Tibial nerve (tissue), 4 donors: ENCODE data around the gene MAPK9. TPM values are rescaled to one million over a fixed set of nuclear protein-coding genes. Genes with fewer than 3 reads are reported as not detected.

Experiments
- DNase-seq, 2 donors: peaks; one replicate each; pipeline ENCODE4 v3.0.0-alpha.2; 2019; ENCODE audit warnings: low spot score in 2 of 2
- H3K27ac ChIP-seq, 4 donors: fragments of 200-600 bp; sonication (generic) in 3 of 4; one replicate each; pipeline ENCODE4 v1.5.1; 2017 to 2019; ENCODE audit warnings: mild to moderate bottlenecking in 1 of 4
- H3K27me3 ChIP-seq, 2 donors: fragments of 200-600 bp; sonication (generic) in 1 of 2; one replicate each; pipeline versions ENCODE4 v1.5.1 to v1.6.0; 2017 to 2019
- H3K36me3 ChIP-seq, 3 donors: fragments of 200-600 bp; sonication (generic); one replicate each; pipeline ENCODE4 v1.5.1; 2018 to 2019
- H3K4me1 ChIP-seq, 4 donors: fragments of 200-600 bp; sonication (generic) in 3 of 4; one replicate each; pipeline ENCODE4 v1.5.1; 2017 to 2019
- H3K4me3 ChIP-seq, 4 donors: fragments of 200-600 bp; sonication (generic) in 3 of 4; one replicate each; pipeline ENCODE4 v1.5.1; 2017 to 2019; ENCODE audit warnings: mild to moderate bottlenecking in 1 of 4, moderate library complexity in 1 of 4
- H3K9me3 ChIP-seq, 4 donors: fragments of 200-600 bp; sonication (generic) in 3 of 4; one replicate each; pipeline ENCODE4 v1.5.1; 2017 to 2019
- EP300 ChIP-seq, 2 donors: sonication (generic); formaldehyde crosslinking; IDR thresholded peaks; one replicate each; pipeline ENCODE4 v1.6.1; 2017; ENCODE audit warnings: antibody characterized with exemption in 2 of 2, mild to moderate bottlenecking in 1 of 2
- POLR2A ChIP-seq, 2 donors: fragments of 450-650 bp; IDR thresholded peaks; one replicate each; pipeline ENCODE4 v1.6.1; 2017; ENCODE audit warnings: antibody characterized with exemption in 2 of 2, mild to moderate bottlenecking in 2 of 2, moderate library complexity in 2 of 2
- WGBS, 2 donors: methylation state at CpG; one replicate each; pipeline ENCODE4 v1.1.5; 2018; 5-methylcytosine and 5-hydroxymethylcytosine counted together
- total RNA-seq, 4 donors: library from RNA; depleted of rRNA; stranded (reverse); fragments of >200 nt; gene quantifications; one replicate each; pipeline ENCODE4 v1.1.0, GENCODE V29; 2016
- TF ChIP-seq, protein P1 (sequence below), 5 experiments: fragments of 200-600 bp in 3 of 5; fragments of 450-650 bp in 2 of 5; sonication (generic) in 3 of 5; IDR thresholded peaks; one replicate each; pipeline ENCODE4 v1.5.1; 2016 to 2019; ENCODE audit warnings: antibody characterized with exemption in 5 of 5, mild to moderate bottlenecking in 3 of 5, moderate library complexity in 2 of 5

MAPK9 gene
- total RNA-seq, 4 donors from 2014 or later = 21.2 to 31.2 (median 27.5) TPM

DNA sequence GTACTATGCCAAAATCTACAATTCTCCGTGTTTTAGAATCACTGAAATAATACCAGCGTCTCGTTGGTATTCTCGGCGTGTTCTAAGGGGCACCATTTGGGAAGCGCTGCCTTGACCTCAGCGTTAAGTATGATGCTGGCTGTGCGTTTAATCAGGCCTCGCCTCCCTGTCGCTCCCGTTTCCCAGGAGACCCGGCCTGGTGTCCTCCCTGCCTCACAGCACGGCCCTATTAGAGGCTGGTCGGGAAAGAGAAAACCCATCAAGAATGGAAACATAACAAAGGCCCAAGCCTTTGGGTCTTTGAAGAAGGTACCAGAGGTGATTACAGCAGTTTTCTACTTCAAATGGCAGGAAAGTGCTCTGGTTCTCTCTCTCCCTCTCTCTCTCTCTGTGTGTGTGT lies 31.3 kb upstream of the MAPK9 start:
- Histone ChIP-seq H3K27ac (no peak overlapping the region), H3K36me3 (peaks cover 0 to 63% (median 0%) of the 10 kb centered on the region in 3 donors), H3K9me3 (no peaks in the 10 kb centered on the region), H3K4me1 (peaks cover 0 to 18% (median 3%) of the 10 kb centered on the region in 4 donors), H3K4me3 (no peak overlapping the region), H3K27me3 (no peaks in the 10 kb centered on the region)
- TF ChIP-seq EP300 (IDR thresholded peaks at IDR 0.05) (no peak), POLR2A (IDR thresholded peaks at IDR 0.05) (no peak)
- TF ChIP-seq, protein P1, sequence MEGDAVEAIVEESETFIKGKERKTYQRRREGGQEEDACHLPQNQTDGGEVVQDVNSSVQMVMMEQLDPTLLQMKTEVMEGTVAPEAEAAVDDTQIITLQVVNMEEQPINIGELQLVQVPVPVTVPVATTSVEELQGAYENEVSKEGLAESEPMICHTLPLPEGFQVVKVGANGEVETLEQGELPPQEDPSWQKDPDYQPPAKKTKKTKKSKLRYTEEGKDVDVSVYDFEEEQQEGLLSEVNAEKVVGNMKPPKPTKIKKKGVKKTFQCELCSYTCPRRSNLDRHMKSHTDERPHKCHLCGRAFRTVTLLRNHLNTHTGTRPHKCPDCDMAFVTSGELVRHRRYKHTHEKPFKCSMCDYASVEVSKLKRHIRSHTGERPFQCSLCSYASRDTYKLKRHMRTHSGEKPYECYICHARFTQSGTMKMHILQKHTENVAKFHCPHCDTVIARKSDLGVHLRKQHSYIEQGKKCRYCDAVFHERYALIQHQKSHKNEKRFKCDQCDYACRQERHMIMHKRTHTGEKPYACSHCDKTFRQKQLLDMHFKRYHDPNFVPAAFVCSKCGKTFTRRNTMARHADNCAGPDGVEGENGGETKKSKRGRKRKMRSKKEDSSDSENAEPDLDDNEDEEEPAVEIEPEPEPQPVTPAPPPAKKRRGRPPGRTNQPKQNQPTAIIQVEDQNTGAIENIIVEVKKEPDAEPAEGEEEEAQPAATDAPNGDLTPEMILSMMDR (IDR thresholded peaks at IDR 0.05) = no peak
- no peak for DNase-seq
- WGBS, 2 donors = 89 to 90% methylated on average over 14 of the region's 14 CpGs

DNA sequence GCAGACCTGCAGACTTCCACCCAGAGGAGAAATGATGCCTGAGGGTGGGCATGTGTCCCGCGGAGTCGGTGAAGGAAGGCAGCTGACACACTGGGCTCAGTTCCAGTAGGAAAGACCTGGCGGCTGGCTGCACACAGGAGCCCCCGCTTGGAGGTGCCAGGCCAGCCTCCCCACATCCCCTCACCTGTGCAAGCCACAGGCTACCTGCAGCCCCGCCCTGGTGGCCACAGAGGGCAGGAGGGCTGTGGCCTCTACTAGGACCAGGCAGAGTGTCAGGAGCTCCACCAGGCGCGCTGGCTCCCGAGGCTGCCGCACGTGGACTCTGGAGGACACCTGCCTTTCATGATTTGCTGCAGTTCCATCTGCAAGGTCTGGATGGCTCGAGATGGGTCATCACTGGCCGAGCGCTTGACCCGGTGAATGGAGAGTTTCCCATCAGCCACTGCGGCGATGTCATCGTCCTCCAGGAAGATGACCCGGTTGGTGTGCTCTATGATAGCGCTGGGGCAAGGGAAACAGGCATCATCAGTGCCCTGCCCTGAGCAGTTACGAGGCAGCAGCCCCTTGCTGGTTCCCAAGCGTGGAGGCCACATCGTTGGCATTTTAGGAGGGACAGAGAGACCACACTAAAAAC lies 26.7 kb upstream of the MAPK9 start:
- Histone ChIP-seq H3K36me3 (peaks cover 0 to 79% (median 0%) of the 10 kb centered on the region in 3 donors), H3K27ac (no peak overlapping the region), H3K9me3 (no peaks in the 10 kb centered on the region), H3K4me3 (no peak overlapping the region), H3K27me3 (no peaks in the 10 kb centered on the region), H3K4me1 (peaks cover 0 to 2% (median 0%) of the 10 kb centered on the region in 4 donors)
- no peak for DNase-seq
- WGBS, 2 donors = 93 to 96% methylated on average over 19 to 22 of the region's 23 CpGs
- TF ChIP-seq, protein P1 (IDR thresholded peaks at IDR 0.05) = no peak
- TF ChIP-seq EP300 (IDR thresholded peaks at IDR 0.05) (no peak), POLR2A (IDR thresholded peaks at IDR 0.05) (no peak)

DNA sequence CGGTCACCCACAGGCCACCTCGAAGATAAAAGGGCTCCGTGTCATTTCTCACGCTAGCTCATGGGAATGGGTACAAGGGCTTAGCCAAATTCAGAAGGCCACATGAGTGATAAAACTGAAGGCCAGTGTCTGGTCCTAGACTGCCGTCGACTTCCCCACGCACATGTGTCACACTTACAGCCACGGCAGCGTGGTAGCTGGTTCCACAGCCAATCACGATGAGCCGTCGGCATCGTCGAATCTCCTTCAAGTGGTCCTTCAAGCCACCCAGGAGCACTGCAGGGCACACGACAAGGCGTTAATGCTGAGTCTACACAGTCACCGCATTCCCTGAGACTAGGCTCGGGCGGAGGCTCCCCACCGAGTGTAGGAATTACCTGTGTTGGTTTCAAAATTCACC lies 24.7 kb upstream of the MAPK9 start:
- TF ChIP-seq, protein P1 (IDR thresholded peaks at IDR 0.05) = no peak
- TF ChIP-seq POLR2A (IDR thresholded peaks at IDR 0.05) (no peak), EP300 (IDR thresholded peaks at IDR 0.05) (no peak)
- WGBS, 2 donors = 91 to 95% methylated on average over 20 of the region's 20 CpGs
- Histone ChIP-seq H3K4me3 (no peak overlapping the region), H3K4me1 (no peaks in the 10 kb centered on the region), H3K27me3 (no peaks in the 10 kb centered on the region), H3K27ac (no peak overlapping the region), H3K9me3 (no peaks in the 10 kb centered on the region), H3K36me3 (peaks cover 0 to 82% (median 0%) of the 10 kb centered on the region in 3 donors)
- no peak for DNase-seq

DNA sequence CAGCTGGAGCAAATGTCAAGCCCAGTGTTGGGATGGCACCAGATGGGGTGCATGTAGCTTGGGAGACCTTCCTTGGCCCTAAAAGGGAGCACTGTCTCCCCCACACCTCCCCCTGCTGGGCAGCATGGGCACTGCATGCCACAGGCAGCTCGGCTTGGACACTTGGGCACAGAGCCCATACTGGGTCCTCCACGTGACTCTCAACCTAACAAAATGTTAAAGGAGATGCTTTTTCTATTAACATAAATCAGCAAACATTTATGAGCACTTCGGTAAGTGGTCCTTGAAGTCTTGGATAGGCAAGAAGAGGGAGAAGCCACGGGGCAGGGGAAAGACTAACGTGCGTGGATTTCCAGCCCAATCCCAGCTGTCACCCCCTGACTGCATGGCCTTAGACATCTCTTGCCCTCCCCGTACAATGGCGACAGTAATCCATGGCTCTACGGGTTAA lies 23.9 kb upstream of the MAPK9 start:
- Histone ChIP-seq H3K4me1 (no peaks in the 10 kb centered on the region), H3K27ac (no peak overlapping the region), H3K27me3 (no peaks in the 10 kb centered on the region), H3K9me3 (no peaks in the 10 kb centered on the region), H3K36me3 (peaks cover 0 to 85% (median 0%) of the 10 kb centered on the region in 3 donors), H3K4me3 (no peak overlapping the region)
- no peak for TF ChIP-seq EP300 (IDR thresholded peaks at IDR 0.05)
- TF ChIP-seq, protein P1 (IDR thresholded peaks at IDR 0.05) = peak; percentile 75 to 92 (median 82)
- DNase-seq = peak; percentile 33 to 62
- WGBS, 2 donors = 68 to 69% methylated on average over 9 of the region's 9 CpGs

DNA sequence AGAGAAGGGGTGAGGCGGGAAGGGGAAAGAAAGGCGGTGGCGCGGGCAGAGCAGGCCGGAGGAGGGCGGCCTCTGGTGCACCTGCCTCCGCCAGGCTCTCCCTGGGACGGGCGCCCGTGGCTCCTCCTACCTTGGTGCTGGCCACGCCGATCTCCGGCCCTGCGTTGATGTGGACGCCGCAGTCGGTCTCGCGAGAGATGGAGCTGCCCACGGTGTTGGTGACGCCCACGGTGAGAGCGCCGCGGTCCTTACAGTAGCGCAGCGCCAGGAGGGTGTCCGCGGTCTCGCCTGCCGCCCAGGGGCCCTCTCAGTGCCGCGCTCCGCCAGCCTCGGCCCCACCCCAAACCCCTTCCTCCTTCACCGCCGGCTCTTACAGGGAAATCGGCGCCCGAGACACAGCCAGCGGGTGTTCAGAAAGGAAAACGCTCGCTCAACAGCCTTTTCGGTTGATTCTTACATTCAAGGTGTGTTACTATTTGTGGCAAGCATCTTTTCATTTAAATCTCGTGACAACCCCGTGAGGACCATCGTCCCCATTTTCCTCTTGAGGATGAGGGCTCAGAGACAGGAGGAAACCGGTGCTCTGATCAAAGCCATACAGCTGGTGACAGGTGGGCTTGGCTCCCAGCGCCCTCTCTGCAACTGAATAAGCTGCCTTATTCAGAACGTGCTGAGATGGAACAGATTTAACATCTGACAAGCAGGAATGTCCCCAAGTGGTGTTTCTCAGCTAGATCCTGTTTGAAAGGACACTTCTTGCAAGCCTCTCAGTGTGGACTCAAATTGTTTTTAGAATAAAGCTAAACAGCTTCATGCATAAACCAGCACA lies 22.0 kb upstream of the MAPK9 start:
- TF ChIP-seq, protein P1 (IDR thresholded peaks at IDR 0.05) = no peak
- no peak for TF ChIP-seq EP300 (IDR thresholded peaks at IDR 0.05)
- TF ChIP-seq POLR2A (IDR thresholded peaks at IDR 0.05) = no peak
- H3K9me3 ChIP-seq = no peaks in the 10 kb centered on the region
- no peak overlapping the region for H3K27ac ChIP-seq
- H3K36me3 ChIP-seq = peaks cover 0 to 82% (median 0%) of the 10 kb centered on the region in 3 donors
- no peaks in the 10 kb centered on the region for H3K27me3 ChIP-seq
- DNase-seq = no peak
- H3K4me3 ChIP-seq = no peak overlapping the region
- WGBS, 2 donors = 94 to 95% methylated on average over 50 of the region's 50 CpGs
- H3K4me1 ChIP-seq = no peaks in the 10 kb centered on the region
